H1 (cell line): Measurements from ENCODE around the gene R3HCC1L. TPM values are rescaled to one million over a fixed set of nuclear protein-coding genes. Genes with fewer than 3 reads are reported as not detected.

Experiments
- CTCF ChIA-PET: fragments of 300-600 bp; sonication (Branson Sonifier 250); formaldehyde crosslinking; loops from one replicate; lab custom pipeline; 2021; ENCODE audit not compliant: partially characterized antibody; lab: Charles Lee
- POLR2A ChIA-PET: fragments of 300-600 bp; sonication (Branson Sonifier 250); formaldehyde crosslinking; loops from one replicate; lab custom pipeline; 2021; ENCODE audit warnings: inconsistent platforms; ENCODE audit not compliant: partially characterized antibody; lab: Charles Lee
- DNase-seq, 2 experiments: peaks; one replicate each; pipeline versions ENCODE4 v3.0.0 to v3.0.0-alpha.2; 2010 to 2022; ENCODE audit warnings: low spot score in 2 of 2, low read depth in 1 of 2, mixed read lengths in 1 of 2
- FAIRE-seq: peaks from 2 replicates; lab custom pipeline; 2011; peaks lifted over from hg19 to GRCh38; lab: Jason Lieb, UNC
- H2AFZ ChIP-seq: 2 replicates; pipeline ENCODE4 v1.8.1; 2012; ENCODE audit warnings: low read length, inconsistent platforms
- H2AK5ac ChIP-seq: 2 replicates; pipeline ENCODE4 v1.6.1; 2013; ENCODE audit warnings: low read depth, low read length
- H2BK120ac ChIP-seq: replicated peaks from 2 replicates; pipeline ENCODE3; 2013; ENCODE audit warnings: low read depth, low read length, inconsistent platforms
- H2BK12ac ChIP-seq: 2 replicates; pipeline ENCODE4 v1.6.1; 2013; ENCODE audit warnings: low read depth, low read length
- H2BK15ac ChIP-seq: 2 replicates; pipeline ENCODE4 v1.6.1; 2013; ENCODE audit warnings: low read length
- H2BK20ac ChIP-seq: 2 replicates; pipeline ENCODE4 v1.6.1; 2013; ENCODE audit warnings: low read length
- H2BK5ac ChIP-seq: 2 replicates; pipeline ENCODE4 v1.6.1; 2013; ENCODE audit warnings: low read depth, low read length
- H3K14ac ChIP-seq: 2 replicates; pipeline ENCODE4 v1.6.1; 2013; ENCODE audit warnings: inconsistent platforms; ENCODE audit not compliant: insufficient read length
- H3K18ac ChIP-seq: 2 replicates; pipeline ENCODE4 v1.6.1; 2013; ENCODE audit warnings: low read length; ENCODE audit errors: extremely low read depth
- H3K23ac ChIP-seq: 2 replicates; pipeline ENCODE4 v1.6.1; 2013; ENCODE audit warnings: inconsistent platforms; ENCODE audit not compliant: insufficient read length
- H3K23me2 ChIP-seq: 2 replicates; pipeline ENCODE4 v1.6.1; 2013; ENCODE audit warnings: low read depth, low read length
- H3K27ac ChIP-seq: 2 replicates; pipeline ENCODE4 v1.6.1; 2011; ENCODE audit warnings: low read depth, low read length, inconsistent platforms
- H3K27me3 ChIP-seq, 4 experiments: replicated peaks in 1 of 4; 1 replicate in 1 of 4; 2 replicates in 3 of 4; pipeline versions ENCODE4 v1.6.1 to v1.8.1; 2011 to 2013; ENCODE audit warnings: low read length in 3 of 4, mild to moderate bottlenecking in 3 of 4, inconsistent platforms in 2 of 4, mixed read lengths in 2 of 4, moderate library complexity in 1 of 4; ENCODE audit not compliant: control insufficient read depth in 3 of 4, insufficient read depth in 3 of 4; ENCODE audit errors: extremely low read depth in 1 of 4
- H3K36me3 ChIP-seq, 4 experiments: 2 replicates each; pipeline versions ENCODE4 v1.6.1 to v1.8.1; 2011 to 2013; ENCODE audit warnings: mild to moderate bottlenecking in 4 of 4, low read length in 3 of 4, moderate library complexity in 2 of 4, control low read depth in 1 of 4, inconsistent platforms in 1 of 4; ENCODE audit not compliant: insufficient read depth in 4 of 4, control insufficient read depth in 2 of 4
- H3K4ac ChIP-seq: replicated peaks from 2 replicates; pipeline ENCODE3; 2013; ENCODE audit warnings: low read length, low read depth, mixed read lengths, inconsistent platforms; ENCODE audit not compliant: insufficient read length
- H3K4me1 ChIP-seq, 4 experiments: replicated peaks in 1 of 4; 1 replicate in 1 of 4; 2 replicates in 3 of 4; pipeline versions ENCODE4 v1.6.1 to v1.8.1; 2011 to 2013; ENCODE audit warnings: low read length in 3 of 4, inconsistent platforms in 2 of 4, mixed read lengths in 1 of 4; ENCODE audit not compliant: insufficient read depth in 4 of 4, control insufficient read depth in 3 of 4
- H3K4me2 ChIP-seq, 2 experiments: 2 replicates each; pipeline versions ENCODE4 v1.6.1 to v1.8.1; 2011 to 2013; ENCODE audit warnings: low read depth in 2 of 2, low read length in 2 of 2, control low read depth in 1 of 2, inconsistent platforms in 1 of 2, mild to moderate bottlenecking in 1 of 2; ENCODE audit not compliant: insufficient read depth in 1 of 2
- H3K4me3 ChIP-seq, 4 experiments: fragments of 200-600, 300-600 bp in 1 of 4; sonication (generic), shearing (Covaris generic), sonication (Bioruptor Twin) in 1 of 4; 2 replicates each; pipeline versions ENCODE4 v1.5.1 to v1.8.1; 2011 to 2016; ENCODE audit warnings: low read length in 4 of 4, low read depth in 3 of 4, control low read depth in 2 of 4, inconsistent platforms in 2 of 4, mild to moderate bottlenecking in 2 of 4, mixed read lengths in 1 of 4, moderate library complexity in 1 of 4; ENCODE audit not compliant: insufficient read depth in 2 of 4; ENCODE audit errors: extremely low read depth in 1 of 4
- H3K56ac ChIP-seq: replicated peaks from 2 replicates; pipeline ENCODE3; 2013; ENCODE audit warnings: low read depth, mild to moderate bottlenecking, mixed read lengths, low read length, inconsistent platforms; ENCODE audit not compliant: insufficient read length
- H3K79me1 ChIP-seq: 2 replicates; pipeline ENCODE4 v1.6.1; 2013; ENCODE audit warnings: low read depth, low read length, control low read depth
- H3K79me2 ChIP-seq, 2 experiments: 2 replicates each; pipeline versions ENCODE4 v1.6.1 to v1.8.1; 2012 to 2013; ENCODE audit warnings: low read length in 2 of 2, mild to moderate bottlenecking in 2 of 2, inconsistent platforms in 1 of 2; ENCODE audit not compliant: insufficient read depth in 2 of 2, control insufficient read depth in 1 of 2
- H3K9ac ChIP-seq, 4 experiments: replicated peaks in 1 of 4; 1 replicate in 1 of 4; 2 replicates in 3 of 4; pipeline versions ENCODE4 v1.6.1 to v1.8.1; 2011 to 2013; ENCODE audit warnings: low read depth in 3 of 4, low read length in 3 of 4, control low read depth in 2 of 4, mild to moderate bottlenecking in 2 of 4, moderate library complexity in 2 of 4, inconsistent platforms in 1 of 4; ENCODE audit errors: extremely low read depth in 1 of 4
- H3K9me3 ChIP-seq, 2 experiments: 2 replicates each; pipeline versions ENCODE4 v1.6.1 to v1.8.1; 2012 to 2013; ENCODE audit warnings: mild to moderate bottlenecking in 2 of 2, moderate library complexity in 2 of 2, control low read depth in 1 of 2, inconsistent platforms in 1 of 2, low read depth in 1 of 2, low read length in 1 of 2, mixed read lengths in 1 of 2; ENCODE audit not compliant: insufficient read depth in 2 of 2
- H4K20me1 ChIP-seq, 2 experiments: replicated peaks in 1 of 2; 2 replicates each; pipeline versions ENCODE3 to v1.8.1; 2011 to 2013; ENCODE audit warnings: inconsistent platforms in 2 of 2, low read length in 2 of 2, mild to moderate bottlenecking in 1 of 2; ENCODE audit not compliant: insufficient read depth in 2 of 2, control insufficient read depth in 1 of 2
- H4K5ac ChIP-seq: 2 replicates; pipeline ENCODE4 v1.6.1; 2013; ENCODE audit warnings: low read length, low read depth, mixed read lengths, inconsistent platforms; ENCODE audit not compliant: insufficient read length
- H4K8ac ChIP-seq: 2 replicates; pipeline ENCODE4 v1.8.0; 2013; ENCODE audit warnings: mild to moderate bottlenecking, moderate library complexity, low read length, inconsistent platforms; ENCODE audit not compliant: insufficient read depth; ENCODE audit errors: extremely low read depth
- H4K91ac ChIP-seq: replicated peaks from 2 replicates; pipeline ENCODE3; 2013; ENCODE audit warnings: low read length, mixed read lengths, inconsistent platforms; ENCODE audit not compliant: insufficient read length
- RFX5 ChIP-seq: IDR thresholded peaks from 2 replicates; pipeline ENCODE4 v1.6.1; 2011; ENCODE audit warnings: low read depth, low read length, improper control_type of control experiment, borderline replicate concordance
- WGBS, 2 experiments: shearing (Covaris generic) in 1 of 2; methylation state at CpG; one replicate each; pipeline versions ENCODE4 v1.1.6 to v1.1.7; 2013 to 2015; ENCODE audit warnings: low lambda C conversion rate in 2 of 2, mixed read lengths in 2 of 2, inconsistent platforms in 1 of 2, low coverage in 1 of 2, missing lambda C conversion rate in 1 of 2; ENCODE audit not compliant: insufficient replicate concordance in 2 of 2, insufficient coverage in 1 of 2, insufficient read length in 1 of 2; ENCODE audit errors: extremely low coverage in 1 of 2, missing lambda C conversion rate in 1 of 2; 5-methylcytosine and 5-hydroxymethylcytosine counted together
- polyA plus RNA-seq, 7 experiments: library from polyadenylated mRNA; depleted of rRNA in 3 of 7; stranded (reverse) in 5 of 7; unstranded in 2 of 7; fragments of >200 nt in 5 of 7; fragments of 200-250 nt in 2 of 7; gene quantifications; 1 replicate in 5 of 7; 2 replicates in 1 of 7; 4 replicates in 1 of 7; pipeline versions ENCODE4 v1.2.1 to v1.2.3, GENCODE V29; 2011 to 2013; ENCODE audit warnings: missing spikeins in 2 of 7, mixed read lengths in 2 of 7
- total RNA-seq: library from RNA; stranded (reverse); fragmentation: NEBNext Ultra II Directional; extraction: Animal tissue kit (Norgen Biotek cat#: 25700); gene quantifications from 2 replicates; pipeline ENCODE4 v1.2.1, GENCODE V29; 2021

The R3HCC1L gene
- total and polyA plus RNA-seq, 2 of the 8 experiments (the other 6 are each of a cell fraction or from before 2014, with no cell fraction given), result 6.9 to 13.9 TPM

- Histone ChIP-seq H4K5ac (no peak overlapping the region), H3K4me1 (no peaks in the 10 kb centered on the region), H3K27ac (no peak overlapping the region), H4K91ac (no peak overlapping the region), H3K56ac (no peak overlapping the region), H3K27me3 (peaks cover 0 to 1% (median 0%) of the 10 kb centered on the region in 4 experiments; a peak in 1 of 7 replicates), H2BK5ac (no peak overlapping the region), H3K4ac (no peak overlapping the region), H3K18ac (no peak overlapping the region), H2BK15ac (no peak overlapping the region), H4K20me1 (peaks cover 0 to 2% of the 10 kb centered on the region in 2 experiments), H3K23me2 (no peaks in the 10 kb centered on the region), H2AFZ (no peak overlapping the region), H3K79me1 (no peaks in the 10 kb centered on the region; the same call in 1 of the 2 replicates), H3K23ac (no peak overlapping the region), H3K4me2 (no peak overlapping the region), H3K36me3 (no peaks in the 10 kb centered on the region), H2BK120ac (no peak overlapping the region), H3K9ac (no peak overlapping the region), H3K14ac (no peak overlapping the region), H4K8ac (no peak overlapping the region), H3K4me3 (no peak overlapping the region), H3K9me3 (no peaks in the 10 kb centered on the region), H2AK5ac (no peak overlapping the region), H2BK20ac (no peak overlapping the region), H3K79me2 (peaks cover 0 to 3% of the 10 kb centered on the region in 2 experiments; a peak in 1 of 4 replicates), H2BK12ac (no peak overlapping the region)
- POLR2A ChIA-PET, result no interaction called here
- no peak for DNase-seq
- CTCF ChIA-PET, result interaction anchor here (0.7 kb wide), 2 partner anchors 129 to 156 kb away, joined by 3 to 4 read pairs; no protein-coding TSS in a partner anchor
- WGBS, 2 experiments, result 86% methylated on average over 5 of the region's 5 CpGs; no CpG with 5 or more reads in 1 of the 2 experiments
- no peak for FAIRE-seq
- TF ChIP-seq RFX5, result no peak
Measured at GRCh38 chr10:98201760-98202159, 67.3 kb downstream of the R3HCC1L start.
